GM21515 (cell line): Measurements from ENCODE around the gene LRRC8B.
"Not testable (repeated sequence)": the region's sequence is repeated elsewhere in the genome, so short reads cannot be mapped to it uniquely, and the experiment has no call there.

Experiments
- ATAC-seq: cut with Tn5 transposase; IDR thresholded peaks from one replicate; pipeline ENCODE4 v1.9.1; 2021; ENCODE audit not compliant: unreplicated experiment

The LRRC8B gene

DNA sequence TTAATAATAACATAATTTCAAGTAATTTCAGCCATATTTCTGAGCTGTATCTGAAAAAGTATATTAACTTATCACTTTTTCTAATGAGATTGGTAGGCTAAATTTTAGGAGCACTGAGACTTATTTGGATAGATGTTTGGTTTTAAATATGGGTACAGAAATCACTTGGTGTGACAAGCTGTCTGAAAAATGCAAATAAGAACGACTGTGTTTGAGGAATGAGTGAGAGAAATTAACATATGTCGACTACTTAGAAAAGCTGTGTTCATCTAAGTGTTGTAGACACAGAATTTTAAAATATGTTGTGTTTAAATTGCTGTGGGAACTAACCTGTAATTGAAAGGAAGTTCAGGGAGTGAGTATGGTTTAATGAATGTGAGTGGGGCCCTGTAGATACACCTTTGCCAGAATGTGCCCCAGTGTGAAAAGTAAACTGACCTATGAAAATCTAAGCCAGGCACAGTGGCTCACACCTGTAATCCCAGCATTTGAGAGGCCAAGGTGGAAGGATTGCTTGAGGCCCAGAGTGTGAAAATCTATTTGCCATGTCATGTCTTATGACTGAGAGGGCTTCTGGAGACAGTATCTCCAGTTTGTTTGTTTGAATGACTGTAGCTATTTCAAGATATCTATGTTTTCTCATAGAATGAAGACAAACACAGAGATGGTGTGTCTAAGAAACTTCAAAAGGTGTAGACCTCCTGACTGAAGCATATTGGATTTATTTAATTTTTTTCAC, 54.5 kb downstream of the LRRC8B start:
- no peak for ATAC-seq

DNA sequence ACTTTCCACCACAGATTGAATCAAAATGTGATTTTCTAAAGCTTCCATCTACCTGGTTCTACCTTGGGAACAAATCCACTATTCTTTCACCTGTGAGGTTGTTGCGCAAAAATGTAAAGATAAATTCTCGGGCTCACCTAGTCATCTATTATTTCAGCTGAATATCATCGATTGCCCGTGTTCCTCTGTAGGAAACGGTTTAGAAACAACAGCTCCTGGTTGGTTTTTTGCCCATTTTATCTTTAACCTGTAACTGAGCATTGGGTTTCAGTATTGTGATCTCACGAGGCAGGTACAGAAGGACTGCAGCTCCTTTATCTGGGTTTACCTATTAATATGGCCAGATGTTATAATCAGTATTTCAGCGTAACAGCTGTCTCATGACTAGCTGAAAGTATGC, 55.4 kb downstream of the LRRC8B start:
- no peak for ATAC-seq

DNA sequence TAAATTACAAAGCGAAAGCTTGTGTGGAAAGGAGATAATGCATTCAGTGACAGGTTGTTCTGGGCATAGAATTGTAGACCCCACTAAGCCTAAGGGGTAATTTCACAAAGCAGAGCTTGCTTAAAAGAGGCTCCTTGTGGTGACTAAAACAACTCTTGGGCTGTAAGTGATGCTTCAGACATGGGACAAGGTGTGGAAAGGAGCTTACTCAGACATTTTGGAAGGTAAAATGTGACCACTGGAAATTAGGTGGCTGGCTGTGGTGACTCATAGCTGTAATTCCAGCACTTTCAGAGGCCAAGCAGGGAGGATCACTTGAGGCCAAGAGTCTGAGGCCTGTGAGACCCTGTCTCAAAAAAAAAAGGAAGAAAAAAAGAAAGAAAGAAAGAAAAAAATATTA, 57.2 kb downstream of the LRRC8B start:
- no peak for ATAC-seq

GRCh38 chr1:89582571-89582970, 57.9 kb downstream of the LRRC8B start:
- ATAC-seq, result no peak

DNA sequence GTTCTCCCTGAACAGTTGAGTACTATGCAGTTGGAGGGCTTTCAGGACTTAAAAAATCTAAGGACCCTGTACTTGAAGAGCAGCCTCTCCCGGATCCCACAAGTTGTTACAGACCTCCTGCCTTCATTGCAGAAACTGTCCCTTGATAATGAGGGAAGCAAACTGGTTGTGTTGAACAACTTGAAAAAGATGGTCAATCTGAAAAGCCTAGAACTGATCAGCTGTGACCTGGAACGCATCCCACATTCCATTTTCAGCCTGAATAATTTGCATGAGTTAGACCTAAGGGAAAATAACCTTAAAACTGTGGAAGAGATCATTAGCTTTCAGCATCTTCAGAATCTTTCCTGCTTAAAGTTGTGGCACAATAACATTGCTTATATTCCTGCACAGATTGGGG, 59.6 kb downstream of the LRRC8B start:
- no peak for ATAC-seq

GRCh38 chr1:89584781-89585180, 60.2 kb downstream of the LRRC8B start:
- ATAC-seq, result no peak

DNA sequence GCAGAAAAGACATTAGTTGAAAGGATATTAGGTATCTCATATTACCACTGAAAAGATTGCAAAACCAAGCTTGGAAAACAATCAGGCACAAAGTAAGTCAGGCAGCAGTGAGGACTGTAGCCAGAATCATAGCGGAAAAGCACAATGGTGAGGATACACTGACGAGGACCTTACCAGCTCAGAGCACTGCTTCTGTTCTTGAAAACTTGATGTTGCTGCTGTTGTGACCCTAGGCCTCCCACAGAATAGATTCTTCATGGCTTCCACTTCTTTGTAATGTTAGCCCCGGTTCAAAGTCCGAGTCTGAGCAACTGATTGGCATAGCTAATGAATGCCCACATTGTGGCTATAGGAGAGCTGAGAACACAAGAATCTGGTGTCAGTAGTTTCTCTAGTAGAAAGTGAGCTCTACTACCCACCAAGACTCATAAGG, 63.1 kb downstream of the LRRC8B start:
- no peak for ATAC-seq

- ATAC-seq, result no peak
These were observed 63.9 kb downstream of the LRRC8B start for GRCh38 chr1:89588480-89588879.

GRCh38 chr1:89589515-89589914, 64.9 kb downstream of the LRRC8B start:
- no peak for ATAC-seq

DNA sequence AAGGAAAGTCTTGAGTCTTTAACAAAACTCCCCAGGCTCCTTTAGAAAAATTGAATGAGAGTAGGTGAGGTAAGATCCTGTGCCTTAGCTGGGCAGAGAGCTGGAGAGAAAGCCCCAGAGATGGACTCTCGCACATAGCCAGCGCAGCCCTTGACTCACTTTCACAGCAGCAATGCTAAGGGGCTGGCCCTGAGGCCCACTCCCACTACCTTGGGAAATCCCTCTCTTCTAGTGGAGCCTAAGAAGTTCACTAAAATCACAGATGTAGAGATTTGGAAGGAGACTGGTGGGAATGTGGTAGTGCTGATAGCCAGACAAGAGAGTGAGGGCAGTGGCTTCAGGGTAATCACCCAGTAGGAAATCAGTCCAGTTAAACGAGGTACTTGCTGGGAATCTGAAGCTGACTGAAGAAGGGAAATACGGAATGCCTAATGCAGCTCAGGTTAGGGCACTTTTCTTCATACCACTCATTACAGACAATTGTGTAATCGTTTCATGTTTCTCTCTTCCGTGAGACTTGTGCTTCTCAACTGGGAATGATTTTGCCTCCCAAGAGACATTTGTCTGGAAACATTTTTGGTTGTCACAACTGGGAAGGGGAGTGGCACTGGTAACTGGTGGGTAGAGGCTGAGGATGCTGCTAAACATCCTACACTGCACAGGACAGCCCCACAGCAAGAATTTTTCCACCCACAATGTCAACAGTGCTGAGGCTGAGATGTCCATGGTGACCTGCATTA, 65.9 kb downstream of the LRRC8B start:
- ATAC-seq, result no peak

DNA sequence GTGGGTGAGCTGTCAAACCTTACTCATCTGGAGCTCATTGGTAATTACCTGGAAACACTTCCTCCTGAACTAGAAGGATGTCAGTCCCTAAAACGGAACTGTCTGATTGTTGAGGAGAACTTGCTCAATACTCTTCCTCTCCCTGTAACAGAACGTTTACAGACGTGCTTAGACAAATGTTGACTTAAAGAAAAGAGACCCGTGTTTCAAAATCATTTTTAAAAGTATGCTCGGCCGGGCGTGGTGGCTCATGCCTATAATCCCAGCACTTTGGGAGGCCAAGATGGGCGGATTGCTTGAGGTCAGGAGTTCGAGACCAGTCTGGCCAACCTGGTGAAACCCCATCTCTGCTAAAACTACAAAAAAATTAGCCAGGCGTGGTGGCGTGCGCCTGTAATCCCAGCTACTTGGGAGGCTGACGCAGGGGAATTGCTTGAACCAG, 68.3 kb downstream of the LRRC8B start:
- not testable (repeated sequence) for ATAC-seq

- no peak for ATAC-seq
These were observed 69.6 kb downstream of the LRRC8B start for GRCh38 chr1:89594096-89594740.

DNA sequence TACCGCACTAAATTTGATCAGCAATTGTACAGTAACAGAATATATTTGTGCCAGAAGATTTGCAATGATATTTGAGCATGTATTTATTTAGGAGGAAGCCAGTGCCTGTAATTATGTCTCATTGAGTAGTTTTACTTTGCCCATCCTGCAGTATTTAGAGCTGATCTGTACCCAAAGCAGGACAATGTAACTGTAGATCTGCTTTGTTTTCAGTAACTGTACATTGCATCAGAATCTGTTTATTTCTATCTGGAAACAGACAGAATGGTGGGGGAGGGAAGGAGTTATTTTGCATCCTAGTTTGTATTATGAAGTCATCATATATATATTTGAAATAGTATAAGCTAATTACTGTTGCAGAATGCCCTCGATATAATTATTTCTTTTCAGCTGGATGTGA, 72.1 kb downstream of the LRRC8B start:
- no peak for ATAC-seq

- ATAC-seq, result no peak
These were observed 74.1 kb downstream of the LRRC8B start for GRCh38 chr1:89598450-89599331.

DNA sequence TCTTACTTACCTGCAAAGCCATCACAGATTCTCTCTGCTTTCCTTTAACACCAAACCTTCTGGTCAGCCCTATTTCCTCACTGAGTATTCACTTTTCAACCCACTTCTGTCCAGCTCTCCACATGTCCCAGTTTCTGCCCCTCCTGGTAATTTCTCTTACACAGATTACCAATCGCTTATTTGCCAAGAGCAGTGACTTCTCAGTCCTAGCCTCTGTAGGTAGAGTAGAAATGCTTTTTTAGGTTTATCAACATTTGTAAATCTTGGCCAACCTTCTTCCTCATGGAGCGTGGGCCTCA, 74.7 kb downstream of the LRRC8B start:
- no peak for ATAC-seq

DNA sequence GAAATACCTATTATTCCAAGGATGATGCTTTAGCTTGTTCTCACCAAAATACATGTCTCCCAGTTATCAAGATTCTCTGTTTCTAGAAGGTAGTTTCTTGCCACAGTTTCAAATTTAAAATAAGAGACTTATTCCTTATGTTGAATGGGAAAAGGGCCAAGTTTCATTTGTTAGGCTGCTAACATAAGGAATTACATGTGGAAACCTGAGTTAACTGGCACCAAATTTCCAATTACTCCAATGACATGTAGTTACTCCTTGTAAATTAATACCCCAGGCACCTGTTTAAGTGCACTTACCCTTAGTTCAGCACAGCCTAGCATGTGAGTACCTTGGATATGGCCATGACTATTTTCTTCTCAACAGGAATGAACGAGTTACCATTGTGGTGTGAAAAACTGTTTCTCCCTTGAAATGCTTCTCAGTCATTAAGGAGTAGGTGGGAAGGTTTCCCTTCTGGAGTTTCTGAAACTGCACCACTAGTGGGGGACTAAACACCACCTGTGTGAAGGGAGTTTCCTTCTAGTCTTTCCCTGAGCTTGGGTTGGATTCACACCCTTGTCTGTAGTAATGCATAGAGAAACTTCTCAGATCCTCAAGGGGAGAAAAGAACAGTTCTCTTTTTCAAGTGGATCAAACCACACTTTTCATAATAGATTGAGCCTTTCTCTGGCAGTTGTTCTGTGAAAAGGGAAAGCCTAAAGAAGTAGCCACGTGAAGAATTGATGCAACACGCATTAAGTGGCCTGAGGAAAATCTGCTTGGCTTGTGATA, 76.0 kb downstream of the LRRC8B start:
- ATAC-seq, result no peak

GRCh38 chr1:89602871-89603404, 78.3 kb downstream of the LRRC8B start:
- no peak for ATAC-seq

- no peak for ATAC-seq
These were observed 79.2 kb downstream of the LRRC8B start for GRCh38 chr1:89603651-89604413.

GRCh38 chr1:89604414-89604735, 79.7 kb downstream of the LRRC8B start:
- ATAC-seq, result no peak

- no peak for ATAC-seq
These were observed 81.1 kb downstream of the LRRC8B start for GRCh38 chr1:89605692-89606091.
